Upper lobe of right lung (tissue), 1 donor: Measurements from ENCODE around the gene SHLD1. TPM values are rescaled to one million over a fixed set of nuclear protein-coding genes. Genes with fewer than 3 reads are reported as not detected.

ENCODE experiments used
- ATAC-seq: fragments of 200-7000 bp; cut with Tn5 transposase; one replicate; pipeline ENCODE4 v1.9.1; 2020; ENCODE audit warnings: mild to moderate bottlenecking, moderate library complexity
- DNase-seq: peaks from one replicate; pipeline ENCODE4 v3.0.0-alpha.2; 2020
- H3K27ac ChIP-seq: fragments of 200-600 bp; one replicate; pipeline ENCODE4 v1.8.0; 2022
- H3K27me3 ChIP-seq: fragments of 200-600 bp; one replicate; pipeline ENCODE4 v1.8.0; 2022; ENCODE audit warnings: mild to moderate bottlenecking
- H3K36me3 ChIP-seq: fragments of 200-600 bp; one replicate; pipeline ENCODE4 v1.8.0; 2022
- H3K4me1 ChIP-seq: fragments of 200-600 bp; one replicate; pipeline ENCODE4 v1.8.0; 2022
- H3K4me3 ChIP-seq: fragments of 200-600 bp; one replicate; pipeline ENCODE4 v1.8.0; 2022; ENCODE audit warnings: mild to moderate bottlenecking
- H3K9me3 ChIP-seq: fragments of 200-600 bp; one replicate; pipeline ENCODE4 v1.8.0; 2022
- intact Hi-C: fragments of 100-400 bp; cut with DNase I; formaldehyde crosslinking; loops from one replicate; pipeline ENCODE4 v1.11.0; 2022
- total RNA-seq: library from RNA; stranded (reverse); fragmentation: NEBNext Ultra II Directional; extraction: Animal tissue kit (Norgen Biotek cat#: 25700); gene quantifications from one replicate; pipeline ENCODE4 v1.2.1, GENCODE V29; 2021
- TF ChIP-seq, protein P1 (sequence below): fragments of 200-600 bp; IDR thresholded peaks from one replicate; pipeline ENCODE4 v1.8.0; 2022; ENCODE audit warnings: antibody characterized with exemption
- donor health status: DM: no; HTN: yes; CAD: no; lungs with severe emphysema.

SHLD1 gene
- total RNA-seq, 1 donor from 2014 or later: 5.8 TPM

DNA sequence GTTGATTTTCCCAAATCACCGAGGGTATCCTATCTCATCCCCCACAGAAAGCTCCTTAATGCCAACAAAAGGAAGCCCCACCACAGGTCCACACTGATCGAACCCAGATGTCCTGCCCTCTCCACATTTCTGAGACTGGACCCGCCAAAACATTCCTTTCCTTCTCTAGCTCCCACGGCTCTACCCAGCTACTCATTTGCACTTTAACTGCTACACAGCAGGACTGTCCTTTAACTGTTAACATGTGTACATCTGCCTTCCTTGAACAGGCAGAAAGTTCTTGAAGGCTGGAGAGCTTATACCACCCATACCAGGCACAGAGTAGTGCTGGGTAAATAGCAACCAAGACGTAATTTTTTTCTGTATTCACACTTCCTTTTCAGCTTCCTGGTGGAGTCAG lies 131.5 kb downstream of the SHLD1 start:
- no peaks in the 10 kb centered on the region for H3K27me3 ChIP-seq
- H3K36me3 ChIP-seq: no peaks in the 10 kb centered on the region
- H3K27ac ChIP-seq: no peak overlapping the region
- ATAC-seq: no peak
- H3K9me3 ChIP-seq: no peaks in the 10 kb centered on the region
- no peak overlapping the region for H3K4me3 ChIP-seq
- no peak for DNase-seq
- TF ChIP-seq, protein P1, sequence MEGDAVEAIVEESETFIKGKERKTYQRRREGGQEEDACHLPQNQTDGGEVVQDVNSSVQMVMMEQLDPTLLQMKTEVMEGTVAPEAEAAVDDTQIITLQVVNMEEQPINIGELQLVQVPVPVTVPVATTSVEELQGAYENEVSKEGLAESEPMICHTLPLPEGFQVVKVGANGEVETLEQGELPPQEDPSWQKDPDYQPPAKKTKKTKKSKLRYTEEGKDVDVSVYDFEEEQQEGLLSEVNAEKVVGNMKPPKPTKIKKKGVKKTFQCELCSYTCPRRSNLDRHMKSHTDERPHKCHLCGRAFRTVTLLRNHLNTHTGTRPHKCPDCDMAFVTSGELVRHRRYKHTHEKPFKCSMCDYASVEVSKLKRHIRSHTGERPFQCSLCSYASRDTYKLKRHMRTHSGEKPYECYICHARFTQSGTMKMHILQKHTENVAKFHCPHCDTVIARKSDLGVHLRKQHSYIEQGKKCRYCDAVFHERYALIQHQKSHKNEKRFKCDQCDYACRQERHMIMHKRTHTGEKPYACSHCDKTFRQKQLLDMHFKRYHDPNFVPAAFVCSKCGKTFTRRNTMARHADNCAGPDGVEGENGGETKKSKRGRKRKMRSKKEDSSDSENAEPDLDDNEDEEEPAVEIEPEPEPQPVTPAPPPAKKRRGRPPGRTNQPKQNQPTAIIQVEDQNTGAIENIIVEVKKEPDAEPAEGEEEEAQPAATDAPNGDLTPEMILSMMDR: no peak
- no peaks in the 10 kb centered on the region for H3K4me1 ChIP-seq
- intact Hi-C loops: no loop called here

DNA sequence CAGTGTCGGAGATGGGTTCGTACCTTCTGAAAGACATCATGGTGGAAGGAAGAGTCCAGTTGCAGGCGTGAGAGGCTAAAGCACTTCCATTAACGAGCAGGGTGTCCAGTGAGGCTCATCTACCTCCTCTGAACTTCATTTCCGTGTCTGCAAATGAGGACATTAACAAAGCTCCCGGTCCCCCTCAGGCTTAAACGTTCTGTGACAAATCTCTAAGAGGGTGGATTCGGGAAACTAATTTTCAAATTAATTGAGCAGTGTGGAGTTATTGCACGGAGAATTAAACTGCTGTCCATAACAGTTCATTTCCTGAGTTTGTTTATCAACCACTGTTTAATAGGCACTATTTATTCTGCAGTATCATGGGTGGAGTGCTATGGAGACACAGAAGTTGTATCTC lies 132.0 kb downstream of the SHLD1 start:
- Histone ChIP-seq H3K27ac (no peak overlapping the region), H3K4me3 (no peak overlapping the region), H3K36me3 (no peaks in the 10 kb centered on the region), H3K4me1 (no peaks in the 10 kb centered on the region), H3K9me3 (no peaks in the 10 kb centered on the region), H3K27me3 (peaks cover 1% of the 10 kb centered on the region)
- DNase-seq (no peak), ATAC-seq (no peak)
- TF ChIP-seq, protein P1: no peak
- intact Hi-C loops: no loop called here

DNA sequence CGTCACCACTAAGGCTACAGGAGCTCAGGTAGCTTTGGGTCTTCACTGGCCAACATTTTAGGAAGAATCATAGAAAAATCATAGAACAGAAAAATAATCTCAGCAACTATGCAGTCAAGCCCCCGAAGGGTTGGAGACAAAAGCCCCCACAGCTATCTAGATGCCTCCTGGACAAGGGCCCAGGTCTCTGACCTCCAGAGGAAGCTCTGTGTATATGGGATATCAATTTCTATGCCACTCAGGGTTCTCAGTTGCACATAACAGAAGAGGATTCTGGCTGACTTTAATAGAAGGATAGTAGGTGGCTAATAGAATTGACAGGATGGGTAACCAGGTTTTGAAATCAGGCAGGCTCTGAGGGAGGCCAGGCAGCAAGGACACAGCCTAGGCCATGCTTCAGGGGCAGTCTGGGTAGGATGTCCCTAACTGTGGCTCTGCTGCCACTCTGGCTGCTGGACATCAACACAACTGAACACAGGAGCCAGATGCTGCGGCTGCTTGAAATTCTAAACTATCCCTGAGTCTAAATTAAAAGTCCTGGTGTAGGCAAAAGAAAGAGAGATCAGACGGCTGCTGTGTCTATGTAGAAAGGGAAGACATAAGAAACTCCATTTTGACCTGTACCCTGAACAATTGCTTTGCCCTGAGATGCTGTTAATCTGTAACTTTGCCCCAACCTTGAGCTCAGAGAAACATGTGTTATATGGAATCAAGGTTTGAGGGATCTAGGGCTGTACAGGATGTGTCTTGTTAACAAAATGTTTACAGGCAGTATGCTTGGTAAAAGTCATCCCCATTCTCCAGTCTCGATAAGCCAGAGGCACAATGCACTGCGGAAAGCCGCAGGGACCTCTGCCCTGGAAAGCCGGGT lies 134.5 kb downstream of the SHLD1 start:
- TF ChIP-seq, protein P1: no peak
- ATAC-seq: no peak
- H3K4me3 ChIP-seq: no peak overlapping the region

GRCh38 chr20:5885866-5886265 lies 135.7 kb downstream of the SHLD1 start:
- peaks cover 5% of the 10 kb centered on the region for H3K27me3 ChIP-seq
- H3K36me3 ChIP-seq: no peaks in the 10 kb centered on the region
- no peak overlapping the region for H3K27ac ChIP-seq
- no peaks in the 10 kb centered on the region for H3K9me3 ChIP-seq
- ATAC-seq (no peak), DNase-seq (no peak)
- TF ChIP-seq, protein P1: no peak
- intact Hi-C loops: no loop called here
- no peaks in the 10 kb centered on the region for H3K4me1 ChIP-seq
- no peak overlapping the region for H3K4me3 ChIP-seq

More for the DNA sequence above, 134.5 kb downstream of the SHLD1 start:
- intact Hi-C loops: no loop called here
- no peaks in the 10 kb centered on the region for H3K36me3 ChIP-seq
- DNase-seq: no peak
- no peaks in the 10 kb centered on the region for H3K4me1 ChIP-seq
- no peaks in the 10 kb centered on the region for H3K9me3 ChIP-seq
- H3K27ac ChIP-seq: no peak overlapping the region
- H3K27me3 ChIP-seq: peaks cover 5% of the 10 kb centered on the region

GRCh38 chr20:5886788-5887187 lies 136.6 kb downstream of the SHLD1 start:
- Histone ChIP-seq H3K4me1 (no peaks in the 10 kb centered on the region), H3K4me3 (no peak overlapping the region), H3K36me3 (no peaks in the 10 kb centered on the region), H3K9me3 (no peaks in the 10 kb centered on the region), H3K27ac (no peak overlapping the region), H3K27me3 (peaks cover 5% of the 10 kb centered on the region)
- TF ChIP-seq, protein P1: no peak
- DNase-seq (no peak), ATAC-seq (no peak)
- intact Hi-C loops: no loop called here
